OCI-M2 (cell line): ENCODE data around the gene GJA4.
"Not testable (repeated sequence)": the region's sequence is repeated elsewhere in the genome, so short reads cannot be mapped to it uniquely, and the experiment has no call there.

ENCODE experiments used
- DNase-seq: peaks from one replicate; lab custom pipeline; 2025; ENCODE audit not compliant: unreplicated experiment; lab: John Stamatoyannopoulos, UW

GJA4 gene

GRCh38 chr1:34787461-34788420 is 5.1 kb upstream of the GJA4 start:
- DNase-seq = no peak

GRCh38 chr1:34790985-34791384 is 1.8 kb upstream of the GJA4 start:
- DNase-seq = no peak

DNA sequence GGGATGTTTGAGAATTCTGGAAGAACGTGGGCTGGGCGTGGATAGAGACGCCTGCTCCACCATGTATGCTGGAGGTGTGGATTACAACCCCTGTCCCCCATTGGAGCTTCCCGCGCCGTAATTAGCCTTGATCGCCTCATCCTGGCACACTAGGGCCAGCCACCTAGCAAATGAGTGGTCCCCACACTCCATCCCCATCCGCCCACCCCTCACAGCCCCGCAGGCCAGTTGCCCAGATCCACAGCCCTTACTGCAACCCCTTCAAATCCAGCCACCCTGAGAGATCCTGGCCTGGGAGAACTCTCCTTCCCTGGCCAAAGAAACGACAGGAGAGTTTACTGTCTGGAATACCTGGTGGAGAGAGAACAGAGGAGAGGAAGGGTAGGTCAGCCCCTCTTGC is 375 bp upstream of the GJA4 start:
- no peak for DNase-seq

GRCh38 chr1:34794001-34794789 is 1.4 kb downstream of the GJA4 start:
- no peak for DNase-seq

DNA sequence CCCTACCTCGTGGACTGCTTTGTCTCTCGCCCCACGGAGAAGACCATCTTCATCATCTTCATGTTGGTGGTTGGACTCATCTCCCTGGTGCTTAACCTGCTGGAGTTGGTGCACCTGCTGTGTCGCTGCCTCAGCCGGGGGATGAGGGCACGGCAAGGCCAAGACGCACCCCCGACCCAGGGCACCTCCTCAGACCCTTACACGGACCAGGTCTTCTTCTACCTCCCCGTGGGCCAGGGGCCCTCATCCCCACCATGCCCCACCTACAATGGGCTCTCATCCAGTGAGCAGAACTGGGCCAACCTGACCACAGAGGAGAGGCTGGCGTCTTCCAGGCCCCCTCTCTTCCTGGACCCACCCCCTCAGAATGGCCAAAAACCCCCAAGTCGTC is 2.0 kb downstream of the GJA4 start:
- DNase-seq = no peak

DNA sequence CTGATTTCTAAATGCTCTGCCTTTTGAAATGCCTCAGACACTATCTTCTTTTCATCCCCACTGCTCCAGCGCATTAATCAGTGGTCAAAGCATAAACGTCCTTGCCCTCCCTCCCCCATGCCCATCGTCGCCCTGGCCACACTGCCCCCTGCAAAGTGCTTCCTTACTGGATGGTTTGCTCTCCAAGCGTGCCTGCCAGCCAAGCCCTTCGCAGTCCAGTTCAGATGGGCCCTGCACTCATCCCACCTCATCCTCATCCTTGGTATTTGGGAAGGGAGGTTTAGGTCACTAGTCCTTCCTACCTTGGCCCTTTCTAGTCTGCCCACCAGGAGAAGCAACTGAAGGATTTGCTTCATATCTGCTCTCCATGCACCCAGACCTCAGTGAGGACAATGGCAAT is 3.1 kb downstream of the GJA4 start:
- no peak for DNase-seq

- DNase-seq = no peak
These were observed 4.2 kb downstream of the GJA4 start for GRCh38 chr1:34796990-34797389.

DNA sequence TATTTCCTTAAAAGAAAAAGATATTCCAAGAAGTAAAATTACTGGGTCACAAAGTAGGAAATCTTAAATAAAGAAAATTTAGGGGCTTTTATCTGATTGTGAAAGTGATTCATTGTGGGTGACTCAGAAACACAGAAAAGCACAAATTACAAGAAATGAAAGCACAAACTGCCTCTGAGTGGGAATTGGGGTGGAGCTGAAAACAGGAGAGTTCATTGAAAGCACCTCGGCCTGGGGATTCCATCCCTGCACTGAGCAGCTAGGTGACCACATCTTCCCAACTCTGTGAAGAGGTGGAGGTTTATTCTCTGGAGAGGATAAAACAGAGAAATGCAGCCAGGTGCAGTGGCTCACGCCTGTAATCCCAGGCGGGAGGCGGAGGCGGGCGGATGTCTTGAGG is 7.4 kb downstream of the GJA4 start:
- no peak for DNase-seq

GRCh38 chr1:34803770-34804169 is 11.0 kb downstream of the GJA4 start:
- DNase-seq = no peak

DNA sequence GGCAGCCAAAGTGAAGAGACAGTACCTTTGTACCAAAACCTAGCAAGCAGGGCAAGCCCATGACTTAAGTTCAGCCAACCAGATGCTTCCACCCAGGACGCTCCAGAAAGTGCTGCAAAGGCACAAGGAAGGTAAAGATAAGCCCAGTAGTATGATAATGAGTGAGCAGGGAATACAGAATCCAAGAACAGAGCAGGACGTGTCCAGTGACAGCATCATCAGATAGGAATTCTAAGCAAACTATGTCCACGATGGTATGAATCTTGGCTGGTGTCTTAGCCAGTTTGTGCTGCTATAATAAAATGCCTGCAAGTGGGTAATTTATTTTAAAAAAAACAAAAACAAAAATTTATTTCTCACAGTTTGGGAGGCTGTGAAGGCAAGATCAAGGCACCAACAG is 13.6 kb downstream of the GJA4 start:
- no peak for DNase-seq

GRCh38 chr1:34808051-34808810 is 15.4 kb downstream of the GJA4 start:
- DNase-seq = no peak

GRCh38 chr1:34810781-34811180 is 18.0 kb downstream of the GJA4 start:
- DNase-seq = not testable (repeated sequence)

DNA sequence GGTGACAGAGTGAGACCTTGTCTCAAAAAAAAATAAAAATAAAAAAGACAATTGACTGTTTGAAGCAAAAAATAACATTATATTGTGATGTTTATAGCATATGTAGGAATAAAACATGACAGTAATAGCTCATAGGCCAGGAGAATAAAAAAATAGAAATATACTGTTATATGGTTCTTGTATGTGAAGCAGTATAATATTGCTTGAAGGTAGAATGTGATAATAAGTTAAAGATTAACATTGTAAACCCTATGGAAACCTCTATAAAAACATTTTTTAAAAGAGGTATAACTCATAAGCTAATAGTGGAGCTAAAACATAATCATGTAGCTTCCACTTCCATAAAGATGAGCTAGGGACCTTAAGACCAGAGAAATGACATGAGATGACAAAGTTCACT is 23.5 kb downstream of the GJA4 start:
- no peak for DNase-seq

DNA sequence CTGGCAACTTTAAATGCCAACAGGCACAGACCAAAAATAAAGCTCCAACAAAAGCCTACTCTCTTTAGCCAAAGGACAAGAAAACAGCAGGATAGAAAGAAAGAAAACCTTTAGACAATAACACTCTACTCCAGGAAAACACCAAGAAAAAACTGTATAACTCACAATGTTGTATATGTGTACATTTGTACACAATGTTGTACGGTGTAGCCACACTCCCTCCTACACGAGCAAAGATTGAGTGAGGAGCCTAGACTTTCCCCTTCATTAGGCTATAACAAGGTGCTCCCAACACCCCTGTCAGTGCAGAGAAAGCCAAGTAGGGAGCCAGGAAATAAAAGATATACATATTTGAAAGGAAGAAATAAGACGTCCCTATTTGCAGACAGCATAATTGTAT is 24.0 kb downstream of the GJA4 start:
- no peak for DNase-seq

- not testable (repeated sequence) for DNase-seq
These were observed 26.1 kb downstream of the GJA4 start for GRCh38 chr1:34818862-34819261.

GRCh38 chr1:34822202-34822601 is 29.4 kb downstream of the GJA4 start:
- DNase-seq = no peak

DNA sequence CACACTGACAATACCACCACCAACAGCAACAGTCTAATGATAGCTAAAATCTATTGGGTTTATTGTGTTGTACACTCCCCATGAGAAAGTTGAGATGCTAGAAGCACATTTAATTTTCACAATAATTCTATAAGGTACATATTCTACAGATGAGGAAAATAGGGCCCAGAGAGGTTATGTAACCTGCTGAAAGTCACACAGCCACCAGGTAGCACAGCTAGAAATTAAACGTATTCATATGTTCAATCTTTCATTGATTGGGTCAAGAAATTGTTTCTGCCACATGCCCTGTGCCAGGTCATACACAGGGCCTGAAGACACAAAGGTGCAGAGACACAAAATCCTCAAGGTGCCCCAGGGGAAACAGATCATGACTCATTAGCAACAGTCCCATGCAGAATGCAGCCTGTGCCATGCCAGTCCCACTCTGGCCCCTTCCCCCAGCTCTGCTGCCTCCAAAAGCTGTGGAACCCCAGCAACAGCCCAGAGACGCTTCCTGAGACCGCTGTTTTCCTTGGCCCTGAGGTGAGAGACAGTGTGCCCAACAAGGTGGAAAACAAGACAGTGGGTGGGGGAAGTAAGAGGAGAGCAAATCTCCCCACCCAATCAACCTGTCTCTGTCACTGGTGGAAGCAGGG is 32.1 kb downstream of the GJA4 start:
- DNase-seq = no peak

DNA sequence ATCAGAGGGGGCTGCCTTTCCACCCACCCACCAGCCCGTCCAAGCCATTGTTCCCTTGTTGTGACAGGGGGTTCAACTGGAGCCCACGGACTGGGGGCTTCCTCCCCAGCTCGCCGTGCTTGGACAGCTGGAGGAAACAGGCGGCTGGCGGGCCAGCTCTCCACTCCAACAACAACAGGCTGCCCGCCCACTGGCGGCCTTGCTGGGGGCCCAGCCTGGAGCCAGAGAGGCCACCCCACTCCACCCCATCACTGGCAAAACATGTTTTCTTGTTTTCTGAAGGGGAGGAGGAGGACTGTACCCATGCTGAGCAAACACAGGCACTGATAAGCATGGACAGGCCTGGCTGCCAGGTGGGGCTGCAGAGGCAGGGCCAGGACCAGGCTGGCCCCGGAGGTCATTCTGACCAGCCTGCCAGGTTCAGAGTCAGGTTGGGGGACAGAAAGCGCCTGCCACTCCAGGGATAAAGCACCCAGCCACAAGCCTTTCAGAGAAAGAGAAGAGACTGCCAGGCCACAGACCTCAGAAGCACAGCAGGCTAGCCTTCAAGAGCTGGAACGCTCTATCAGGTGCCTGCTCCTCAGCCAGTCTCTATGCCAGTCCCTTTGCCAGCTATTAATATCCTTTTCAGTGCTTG is 32.8 kb downstream of the GJA4 start:
- no peak for DNase-seq

DNA sequence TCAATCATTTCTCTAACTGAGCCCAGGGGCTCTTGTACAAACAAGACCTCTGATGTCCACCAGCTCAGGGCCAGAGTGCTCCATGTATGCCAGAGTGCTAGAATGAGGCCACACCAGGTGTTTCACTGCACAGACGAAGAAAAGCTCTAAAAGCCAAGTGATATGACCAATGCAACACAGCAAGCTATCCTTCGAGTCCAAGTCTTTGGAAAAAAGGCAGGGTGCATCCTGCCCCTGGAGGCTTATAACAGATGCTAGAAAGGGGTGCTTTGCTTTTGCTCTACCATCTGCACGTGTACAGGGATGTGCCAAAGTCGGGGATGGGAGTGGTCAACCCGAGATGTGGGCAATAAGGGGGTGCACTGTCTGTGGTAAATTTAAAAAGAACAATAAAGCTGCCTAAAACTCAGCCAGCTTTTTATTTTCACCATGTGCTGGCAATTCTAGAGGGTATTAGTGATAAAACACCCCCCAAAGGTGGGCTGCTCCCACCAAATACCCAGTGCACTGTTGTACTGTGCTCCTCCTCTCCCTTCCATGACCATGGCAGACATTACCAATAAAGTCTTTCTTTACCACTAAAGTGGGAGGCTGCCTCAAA is 34.6 kb downstream of the GJA4 start:
- DNase-seq = no peak

- no peak for DNase-seq
These were observed 35.8 kb downstream of the GJA4 start for GRCh38 chr1:34828611-34829010.
